Ovary (tissue), 9 donors: ENCODE results near the gene C1QB. TPM values are rescaled to one million over a fixed set of nuclear protein-coding genes. Genes with fewer than 3 reads are reported as not detected.

Experiments
- DNase-seq, 5 donors: peaks; one replicate each; pipeline ENCODE4 v3.0.0-alpha.2; 2019 to 2020
- H3K27ac ChIP-seq, 2 donors: fragments of 200-600 bp; one replicate each; pipeline versions ENCODE4 v1.5.1 to v1.8.0; 2019 to 2022
- H3K27me3 ChIP-seq: fragments of 200-600 bp; one replicate; pipeline ENCODE4 v1.8.0; 2022
- H3K36me3 ChIP-seq: fragments of 200-600 bp; sonication (generic); one replicate; pipeline ENCODE4 v1.5.1; 2019
- H3K4me1 ChIP-seq: one replicate; pipeline ENCODE4 v1.8.1; 2013; ENCODE audit warnings: mild to moderate bottlenecking, moderate library complexity; ENCODE audit not compliant: insufficient read depth
- H3K4me3 ChIP-seq: fragments of 200-600 bp; sonication (generic); one replicate; pipeline ENCODE4 v1.5.1; 2017
- H3K9me3 ChIP-seq, 2 donors: fragments of 200-600 bp in 1 of 2; sonication (generic) in 1 of 2; one replicate each; pipeline versions ENCODE4 v1.5.1 to v1.8.1; 2013 to 2019; ENCODE audit warnings: mild to moderate bottlenecking in 1 of 2, moderate library complexity in 1 of 2
- EP300 ChIP-seq: sonication (generic); formaldehyde crosslinking; IDR thresholded peaks from one replicate; pipeline ENCODE4 v1.6.1; 2017; ENCODE audit warnings: antibody characterized with exemption
- POLR2A ChIP-seq: fragments of 450-650 bp; IDR thresholded peaks from one replicate; pipeline ENCODE4 v1.6.1; 2017; ENCODE audit warnings: antibody characterized with exemption, mild to moderate bottlenecking, moderate library complexity
- WGBS, 3 donors: extraction: QIAGEN DNeasy Blood & Tissue Kit in 1 of 3; methylation state at CpG; one replicate each; pipeline versions ENCODE4 v1.1.5 to v1.1.7; 2013 to 2017; 5-methylcytosine and 5-hydroxymethylcytosine counted together
- intact Hi-C, 4 donors: fragments of 100-400 bp; cut with DNase I; formaldehyde crosslinking; loops; one replicate each; pipeline versions ENCODE4 v1.11.0 to v1.15.1; 2022 to 2023
- polyA plus RNA-seq, 2 donors: library from polyadenylated mRNA; stranded (reverse); fragments of 200-250 nt in 1 of 2; fragments of 350-450 nt in 1 of 2; fragmentation: Illumina TruSeq in 1 of 2; extraction: RNeasy Lipid Tissue Mini Kit (QIAGEN cat#74804) in 1 of 2; gene quantifications; one replicate each; pipeline ENCODE4 v1.2.3, GENCODE V29; 2013 to 2014
- total RNA-seq, 7 donors: library from RNA; depleted of rRNA in 2 of 7; stranded (reverse); fragments of >200 nt in 2 of 7; fragmentation: NEBNext Ultra II Directional in 3 of 7; extraction: Animal tissue kit (Norgen Biotek cat#: 25700) in 3 of 7; gene quantifications; one replicate each; pipeline versions ENCODE4 v1.1.0 to v1.2.4, GENCODE V29; 2016 to 2023
- TF ChIP-seq, protein P1 (sequence below), 3 donors: fragments of 450-650 bp in 2 of 3; fragments of 200-600 bp in 1 of 3; IDR thresholded peaks; one replicate each; pipeline versions ENCODE4 v1.5.1 to v1.8.0; 2016 to 2022; ENCODE audit warnings: antibody characterized with exemption in 3 of 3, mild to moderate bottlenecking in 1 of 3
- donor health status: DM: no; HTN: no; CAD: no; lungs with moderate emphysema.
- donor health status: DM: no; HTN: no; CAD: no.
- donor health status: Bipolar disorder and iron deficiency.
- donor health status: DM: yes; HTN: yes; CAD: no.
- donor health status: DM: no; HTN: no; CAD: no.
- donor health status: DM: yes; HTN: yes; CAD: no.

The C1QB gene
- total and polyA plus RNA-seq, 9 donors: 26.5 to 206 (median 96.7) TPM

DNA sequence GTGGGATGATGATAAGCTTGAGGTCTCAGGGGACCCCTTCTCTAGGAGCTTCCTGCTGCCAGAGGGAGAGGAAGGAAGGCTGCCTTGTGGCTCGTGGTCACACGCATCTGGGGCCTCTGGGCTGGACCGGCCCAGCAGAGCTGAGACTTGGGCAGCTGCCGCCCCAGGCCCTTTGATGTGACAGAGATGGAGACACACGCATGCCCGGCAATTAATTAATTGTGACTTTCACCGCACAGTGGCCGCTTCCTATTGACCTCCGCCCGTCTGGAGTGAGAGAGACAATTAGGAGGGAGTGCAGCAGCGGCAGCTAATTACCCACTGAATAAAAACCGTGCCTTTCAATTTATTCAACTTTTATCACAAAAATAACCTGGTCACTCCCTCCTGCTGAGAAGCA lies 33.2 kb upstream of the C1QB start:
- TF ChIP-seq, protein P1, sequence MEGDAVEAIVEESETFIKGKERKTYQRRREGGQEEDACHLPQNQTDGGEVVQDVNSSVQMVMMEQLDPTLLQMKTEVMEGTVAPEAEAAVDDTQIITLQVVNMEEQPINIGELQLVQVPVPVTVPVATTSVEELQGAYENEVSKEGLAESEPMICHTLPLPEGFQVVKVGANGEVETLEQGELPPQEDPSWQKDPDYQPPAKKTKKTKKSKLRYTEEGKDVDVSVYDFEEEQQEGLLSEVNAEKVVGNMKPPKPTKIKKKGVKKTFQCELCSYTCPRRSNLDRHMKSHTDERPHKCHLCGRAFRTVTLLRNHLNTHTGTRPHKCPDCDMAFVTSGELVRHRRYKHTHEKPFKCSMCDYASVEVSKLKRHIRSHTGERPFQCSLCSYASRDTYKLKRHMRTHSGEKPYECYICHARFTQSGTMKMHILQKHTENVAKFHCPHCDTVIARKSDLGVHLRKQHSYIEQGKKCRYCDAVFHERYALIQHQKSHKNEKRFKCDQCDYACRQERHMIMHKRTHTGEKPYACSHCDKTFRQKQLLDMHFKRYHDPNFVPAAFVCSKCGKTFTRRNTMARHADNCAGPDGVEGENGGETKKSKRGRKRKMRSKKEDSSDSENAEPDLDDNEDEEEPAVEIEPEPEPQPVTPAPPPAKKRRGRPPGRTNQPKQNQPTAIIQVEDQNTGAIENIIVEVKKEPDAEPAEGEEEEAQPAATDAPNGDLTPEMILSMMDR (IDR thresholded peaks at IDR 0.05): no peak
- TF ChIP-seq POLR2A: no peak
- TF ChIP-seq EP300: no peak
- intact Hi-C loops: no loop called here
- WGBS, 3 donors: 30 to 44% (median 32%) methylated on average over 12 of the region's 12 CpGs

DNA sequence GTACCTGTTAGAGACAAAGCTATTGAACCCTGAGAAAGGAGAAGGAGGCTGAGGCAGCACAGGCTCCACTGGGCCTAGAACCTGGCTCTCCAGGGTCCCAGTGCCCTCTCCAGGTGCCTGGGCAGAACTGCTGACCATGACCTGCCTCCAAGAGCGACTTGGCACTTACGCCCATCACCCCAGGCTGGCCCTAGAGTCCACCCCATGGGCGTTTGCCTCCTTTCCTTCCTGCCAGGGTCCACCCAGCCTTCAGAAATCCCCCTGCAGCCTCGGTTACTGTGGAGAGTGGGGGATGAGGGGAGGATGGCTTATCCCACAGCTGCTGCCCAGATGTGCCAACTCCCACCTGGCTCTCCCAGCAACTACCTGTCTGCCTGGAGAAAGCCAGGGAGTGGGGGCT lies 31.3 kb upstream of the C1QB start:
- Histone ChIP-seq H3K4me3 (no peak overlapping the region), H3K27me3 (no peaks in the 10 kb centered on the region), H3K4me1 (no peaks in the 10 kb centered on the region), H3K27ac (no peak overlapping the region), H3K9me3 (no peaks in the 10 kb centered on the region), H3K36me3 (no peaks in the 10 kb centered on the region)
- no peak for DNase-seq
- intact Hi-C loops: no loop called here
- WGBS, 3 donors: 39 to 50% (median 39%) methylated on average over 4 of the region's 4 CpGs
- no peak for TF ChIP-seq EP300
- TF ChIP-seq POLR2A: no peak
- TF ChIP-seq, protein P1 (IDR thresholded peaks at IDR 0.05): no peak

More for the DNA sequence above, 33.2 kb upstream of the C1QB start:
- no peaks in the 10 kb centered on the region for H3K36me3 ChIP-seq
- no peak for DNase-seq
- no peaks in the 10 kb centered on the region for H3K4me1 ChIP-seq
- H3K9me3 ChIP-seq: no peaks in the 10 kb centered on the region
- no peak overlapping the region for H3K4me3 ChIP-seq
- no peaks in the 10 kb centered on the region for H3K27me3 ChIP-seq
- H3K27ac ChIP-seq: no peak overlapping the region

DNA sequence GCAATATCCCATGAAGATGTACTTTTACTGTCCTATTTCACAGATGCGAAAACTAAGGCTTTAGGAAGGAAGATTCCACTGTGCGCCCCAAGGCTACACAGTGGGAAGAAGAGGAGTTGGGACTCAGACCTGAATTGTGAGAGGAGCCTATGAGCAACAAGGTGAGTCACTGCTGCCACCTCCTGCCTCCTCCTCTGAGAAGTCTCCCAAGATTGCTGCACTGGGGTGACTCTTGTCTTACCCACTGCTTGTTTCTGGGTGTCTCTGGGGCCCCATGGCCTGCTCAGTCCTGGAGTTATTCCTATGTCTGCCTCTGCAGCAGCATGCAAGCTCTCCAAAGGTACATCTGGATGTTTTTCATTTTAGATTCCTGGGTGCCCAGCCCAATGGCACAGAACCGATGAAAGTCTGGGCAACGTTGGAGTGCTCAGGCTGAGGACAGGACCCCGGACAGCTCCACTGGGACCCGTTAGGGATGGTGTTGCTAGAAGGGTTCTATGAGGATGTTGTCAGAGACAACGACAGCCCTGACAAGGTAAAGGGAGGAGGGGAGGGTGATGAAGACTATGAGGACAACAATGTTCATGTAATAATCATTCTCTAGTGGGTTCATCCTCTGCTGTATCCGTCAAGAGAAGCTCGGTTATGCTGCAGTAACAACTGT lies 27.6 kb upstream of the C1QB start:
- Histone ChIP-seq H3K36me3 (no peaks in the 10 kb centered on the region), H3K27me3 (no peaks in the 10 kb centered on the region), H3K27ac (no peak overlapping the region), H3K4me3 (no peak overlapping the region), H3K9me3 (no peaks in the 10 kb centered on the region), H3K4me1 (no peaks in the 10 kb centered on the region)
- 30 to 37% (median 30%) methylated on average over 9 of the region's 9 CpGs for WGBS, 3 donors
- intact Hi-C loops: no loop called here
- DNase-seq: no peak
- TF ChIP-seq POLR2A: no peak
- TF ChIP-seq EP300: no peak
- TF ChIP-seq, protein P1 (IDR thresholded peaks at IDR 0.05): no peak

DNA sequence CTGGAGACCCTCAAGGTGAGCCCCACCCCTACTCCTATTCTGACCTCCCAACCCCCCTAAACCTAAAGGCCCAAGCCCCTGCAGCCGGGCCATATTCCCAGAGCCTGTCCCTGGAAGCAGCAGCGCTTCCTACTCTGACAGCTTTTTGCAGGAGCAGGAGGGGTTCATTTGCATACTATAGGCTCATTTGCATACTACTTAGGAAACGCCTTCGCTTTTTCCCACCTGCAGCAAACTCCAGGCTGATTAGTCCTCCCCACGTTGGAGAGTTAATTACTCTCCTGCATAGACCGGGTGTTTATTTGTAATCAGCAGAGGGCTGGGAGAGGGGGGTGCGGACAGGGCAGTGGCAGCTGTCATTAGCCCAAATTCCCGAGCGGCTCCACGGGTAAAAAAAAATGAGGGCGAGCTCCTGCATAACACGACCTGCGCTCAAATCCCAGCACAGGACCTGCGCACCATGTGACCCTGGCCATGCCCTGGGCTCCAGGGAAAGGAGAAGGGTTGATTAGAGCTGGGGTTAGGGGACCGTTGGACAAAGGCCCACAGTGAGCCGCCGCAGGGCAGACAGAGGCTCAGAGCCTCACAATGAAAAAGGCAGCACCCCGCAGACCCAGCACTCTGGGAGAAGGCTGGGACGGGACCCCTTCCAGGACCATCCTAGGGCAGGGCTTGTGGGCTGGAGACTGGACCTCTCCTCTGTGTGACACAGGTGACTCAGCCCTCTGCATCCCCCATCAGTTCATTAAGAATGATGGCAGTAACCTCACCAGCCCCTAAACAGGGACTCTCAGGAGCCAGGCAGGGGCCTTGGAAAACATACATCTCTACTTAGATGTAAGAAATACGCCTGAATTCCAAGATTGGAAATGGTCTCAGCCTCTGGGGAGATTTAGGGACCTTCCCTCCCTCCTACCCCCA lies 26.5 kb upstream of the C1QB start:
- no peaks in the 10 kb centered on the region for H3K36me3 ChIP-seq
- no peak for DNase-seq
- H3K4me3 ChIP-seq: no peak overlapping the region
- intact Hi-C loops: no loop called here
- no peaks in the 10 kb centered on the region for H3K4me1 ChIP-seq
- no peaks in the 10 kb centered on the region for H3K27me3 ChIP-seq
- H3K9me3 ChIP-seq: no peaks in the 10 kb centered on the region
- WGBS, 3 donors: 17 to 25% (median 23%) methylated on average over 20 of the region's 20 CpGs
- TF ChIP-seq POLR2A (no peak), EP300 (no peak)
- TF ChIP-seq, protein P1 (IDR thresholded peaks at IDR 0.05): no peak
- H3K27ac ChIP-seq: no peak overlapping the region
